Activated CD4-positive, alpha-beta T cell treated with anti-CD3 and anti-CD28 coated beads for 24 hours (primary cell): ENCODE data around the gene ZFAND3.

ENCODE experiments used
- DNase-seq, 2 donors: peaks; one replicate each; pipeline ENCODE4 v3.0.0-alpha.2; 2020; ENCODE audit warnings: low read depth in 2 of 2

Gene ZFAND3

DNA sequence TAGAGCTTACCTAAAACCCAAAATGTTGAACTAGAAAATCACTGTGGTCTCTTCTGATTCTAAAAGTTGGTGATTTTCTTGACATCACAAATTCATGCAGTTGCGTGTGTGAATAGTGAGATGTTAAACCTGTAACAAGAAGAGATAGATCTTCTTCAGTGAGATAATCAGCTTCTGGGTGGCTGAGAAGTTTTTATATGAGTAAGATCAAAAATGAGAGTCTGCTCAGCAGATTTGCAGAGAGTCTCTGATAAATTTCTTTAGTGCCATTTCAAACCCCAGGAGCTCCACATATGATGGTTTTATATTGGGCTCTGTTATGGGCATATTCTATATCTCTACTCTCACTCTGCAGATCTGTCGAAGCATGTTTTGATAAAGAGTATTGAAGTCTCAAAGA, 185.4 kb downstream of the ZFAND3 start:
- DNase-seq: no peak

DNA sequence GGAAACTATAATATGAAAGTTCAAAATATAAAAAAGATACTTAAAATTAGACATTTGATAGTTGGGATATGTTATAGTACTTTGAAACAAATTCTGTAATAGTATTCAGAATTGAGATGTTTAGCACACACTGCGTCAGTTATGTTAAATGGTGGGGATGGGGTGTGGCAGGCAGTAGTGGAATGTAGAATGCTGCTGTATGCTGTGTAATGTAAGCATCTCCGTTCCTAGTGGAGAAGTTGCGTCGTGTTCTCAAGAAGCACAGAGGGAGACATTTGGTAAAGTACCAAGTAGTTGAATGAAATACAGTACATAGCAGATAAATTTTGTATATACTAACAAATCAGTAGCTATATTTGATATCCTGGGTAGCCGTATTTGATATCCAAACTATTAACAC, 192.4 kb downstream of the ZFAND3 start:
- no peak for DNase-seq

DNA sequence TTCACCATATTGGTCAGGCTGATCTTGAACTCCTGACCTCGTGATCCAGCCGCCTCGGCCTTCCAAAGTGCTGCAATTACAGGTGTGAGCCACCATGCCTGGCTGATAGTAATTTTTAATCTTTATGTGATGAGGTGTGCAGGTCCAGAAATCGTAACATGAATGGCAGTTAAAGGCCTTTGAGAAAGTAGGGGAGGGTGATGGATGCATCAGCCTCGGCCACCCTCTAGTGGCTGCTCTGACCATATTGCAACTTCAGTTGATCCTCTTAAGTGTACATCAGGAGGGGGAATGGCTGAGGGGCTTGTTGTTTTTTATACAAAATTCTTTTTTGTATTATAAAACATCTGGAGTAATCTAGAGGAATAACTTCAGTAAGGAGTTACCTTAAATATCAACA, 193.0 kb downstream of the ZFAND3 start:
- DNase-seq: no peak

DNA sequence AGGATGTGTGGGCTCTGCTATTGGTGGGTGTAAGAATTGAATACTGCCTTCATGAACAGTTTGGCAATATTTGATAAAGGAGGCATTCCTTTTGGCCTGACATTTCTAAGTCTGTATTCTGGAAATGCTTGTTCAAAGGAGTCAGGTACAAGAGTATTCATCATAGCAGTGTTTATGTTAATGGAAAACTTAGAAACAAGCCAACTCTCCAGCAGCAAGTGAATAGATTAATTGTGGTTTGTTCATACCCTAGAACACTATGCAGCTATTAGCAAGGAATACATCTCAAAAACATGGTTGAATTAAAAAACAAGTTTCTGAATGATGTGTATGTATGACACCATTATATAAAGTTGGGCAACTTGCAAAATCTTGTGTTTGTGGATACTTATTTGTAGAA, 195.8 kb downstream of the ZFAND3 start:
- no peak for DNase-seq

DNA sequence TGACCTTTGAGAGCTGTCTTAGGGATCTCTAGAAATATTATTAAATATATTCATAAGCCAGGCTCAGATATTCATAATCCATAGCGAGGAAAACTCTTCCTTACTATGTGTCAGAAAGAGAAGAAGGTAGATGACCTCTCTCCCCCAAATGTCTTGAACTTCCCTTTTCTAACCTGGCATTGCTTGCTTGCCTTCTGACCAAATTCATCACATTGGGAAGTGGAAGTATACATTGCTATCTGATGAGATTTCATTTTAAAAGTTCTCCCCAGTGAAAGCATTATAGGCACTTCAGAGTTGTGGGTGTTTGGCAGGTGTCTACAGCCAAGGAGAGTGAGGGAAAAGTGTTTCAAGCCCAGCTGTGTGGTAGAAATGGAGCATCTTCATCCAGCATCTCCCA, 197.3 kb downstream of the ZFAND3 start:
- no peak for DNase-seq

DNA sequence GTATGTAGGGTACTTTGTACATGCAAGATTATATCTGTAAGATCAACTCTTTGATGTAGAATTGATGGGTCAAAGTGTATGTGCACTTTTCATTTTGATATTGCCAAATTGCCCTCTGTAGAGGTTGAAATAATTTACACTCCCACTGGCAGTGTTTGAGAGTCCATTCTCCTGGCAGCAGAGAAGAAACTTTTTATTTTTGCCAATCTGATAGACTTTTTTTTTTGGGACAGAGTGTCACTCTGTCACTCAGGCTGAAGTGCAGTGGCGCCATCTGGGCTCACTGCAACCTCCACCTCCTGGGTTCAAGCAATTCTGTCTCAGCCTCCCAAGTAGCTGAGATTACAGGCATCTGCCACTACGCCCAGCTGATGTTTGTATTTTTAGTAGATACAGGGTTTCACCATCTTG, 199.2 kb downstream of the ZFAND3 start:
- DNase-seq: no peak

DNA sequence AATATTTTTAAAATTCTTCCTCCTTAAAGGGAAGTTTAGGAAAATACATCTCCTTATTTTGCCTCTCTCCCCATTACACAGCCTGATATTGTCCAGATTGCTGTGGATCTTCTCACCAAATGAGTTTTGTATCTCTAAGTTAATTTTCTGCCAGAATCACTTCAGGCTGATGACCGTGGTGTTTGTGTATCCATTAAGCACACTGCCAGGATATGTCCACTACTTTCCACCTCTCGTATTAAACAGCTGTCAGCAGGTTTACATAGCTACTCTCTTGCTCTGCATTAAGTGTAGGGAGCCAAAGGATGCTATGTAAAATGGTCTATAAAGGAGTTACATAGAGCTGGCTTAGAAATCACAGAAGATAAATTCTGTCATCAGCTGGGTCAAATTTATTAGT, 201.1 kb downstream of the ZFAND3 start:
- no peak for DNase-seq

DNA sequence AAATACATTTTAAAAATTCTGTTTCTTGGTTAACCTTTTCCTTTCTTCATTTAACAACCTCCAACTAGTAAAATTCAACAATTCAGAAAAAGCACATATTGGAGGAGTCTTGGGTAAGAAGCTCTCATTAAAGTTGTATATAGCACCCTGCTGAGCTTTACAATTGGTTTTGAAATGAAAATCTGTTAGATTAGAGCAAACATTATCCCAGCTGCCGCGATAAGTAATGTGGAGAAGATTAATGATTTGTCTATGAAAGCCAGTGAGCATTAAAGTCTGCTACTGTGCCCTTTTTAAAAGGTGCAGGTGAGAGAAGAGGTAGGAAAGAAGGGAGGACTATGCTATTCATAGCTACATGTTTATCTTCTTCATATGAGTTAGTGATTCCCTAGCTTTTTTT, 201.5 kb downstream of the ZFAND3 start:
- DNase-seq: no peak

DNA sequence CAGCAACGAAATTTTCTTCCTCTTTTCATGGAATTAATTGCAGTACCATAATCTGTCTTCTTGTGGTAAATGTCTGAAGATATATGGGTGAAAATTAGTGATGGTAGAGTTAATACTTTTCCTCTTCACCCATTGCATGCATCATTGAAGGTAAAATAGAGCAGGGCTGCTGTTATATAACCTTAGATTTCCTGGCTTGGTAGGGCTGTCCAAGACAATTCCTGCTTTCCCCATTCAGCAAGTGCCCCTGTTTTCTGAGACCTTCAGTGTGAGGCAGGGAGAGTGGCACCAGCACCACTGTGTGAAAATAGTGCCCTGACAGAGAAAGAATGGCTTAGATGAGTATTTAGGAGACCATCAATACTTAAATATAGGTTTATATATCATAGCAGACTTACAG, 202.0 kb downstream of the ZFAND3 start:
- no peak for DNase-seq

DNA sequence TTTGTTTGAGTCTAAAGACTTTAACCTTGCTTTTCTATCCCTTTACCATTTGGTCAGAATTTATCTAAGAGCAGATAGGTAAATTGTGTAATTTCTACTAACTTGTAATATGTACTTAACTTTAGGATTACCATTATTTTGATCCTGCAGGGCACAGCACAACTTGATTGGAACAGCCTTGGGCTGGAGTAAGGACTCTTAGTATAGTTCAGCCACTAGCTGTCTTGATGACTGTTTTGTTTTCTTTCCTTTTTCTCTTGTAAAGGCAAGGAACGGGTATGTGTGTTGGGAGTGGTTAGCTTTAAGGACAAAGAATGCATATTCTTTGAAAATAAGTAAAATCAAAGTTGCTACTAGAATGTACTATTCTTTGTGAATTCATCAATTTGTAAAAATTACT, 203.2 kb downstream of the ZFAND3 start:
- no peak for DNase-seq

DNA sequence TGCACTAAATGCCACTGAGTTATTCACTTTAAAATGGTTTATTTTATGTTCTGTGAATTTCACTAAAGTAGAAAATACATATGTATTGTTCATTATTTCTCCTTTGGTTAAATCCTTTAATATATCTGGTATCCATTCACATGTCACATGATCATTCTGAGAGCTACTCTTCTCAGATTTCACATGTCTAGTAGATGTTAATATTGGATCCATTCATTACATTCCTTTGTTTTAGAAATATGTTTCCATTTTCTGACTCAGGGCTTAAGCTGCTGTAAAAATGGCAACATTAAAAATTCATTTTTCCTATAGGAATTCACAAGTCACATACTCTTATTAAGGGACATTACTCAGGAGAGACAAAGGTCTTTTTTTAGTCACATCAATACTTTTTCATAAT, 205.4 kb downstream of the ZFAND3 start:
- no peak for DNase-seq

DNA sequence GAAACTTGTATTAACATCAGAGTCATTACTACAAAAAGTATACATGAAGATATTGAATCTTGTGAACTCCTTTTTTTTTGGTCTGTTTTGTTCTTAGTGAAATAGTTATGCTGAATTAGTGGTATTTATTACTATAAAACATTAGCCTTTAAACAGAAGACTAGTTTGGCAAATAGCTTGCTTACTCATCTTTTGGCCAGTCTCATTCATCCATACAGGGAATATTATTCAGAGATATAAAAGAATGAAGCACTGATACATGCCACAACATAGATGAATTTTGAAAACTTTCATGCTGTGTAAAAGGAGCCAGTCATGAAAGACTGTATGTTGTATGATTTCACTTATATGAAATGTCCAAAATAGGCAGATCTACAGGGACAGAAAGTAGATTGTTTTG, 205.9 kb downstream of the ZFAND3 start:
- DNase-seq: no peak

DNA sequence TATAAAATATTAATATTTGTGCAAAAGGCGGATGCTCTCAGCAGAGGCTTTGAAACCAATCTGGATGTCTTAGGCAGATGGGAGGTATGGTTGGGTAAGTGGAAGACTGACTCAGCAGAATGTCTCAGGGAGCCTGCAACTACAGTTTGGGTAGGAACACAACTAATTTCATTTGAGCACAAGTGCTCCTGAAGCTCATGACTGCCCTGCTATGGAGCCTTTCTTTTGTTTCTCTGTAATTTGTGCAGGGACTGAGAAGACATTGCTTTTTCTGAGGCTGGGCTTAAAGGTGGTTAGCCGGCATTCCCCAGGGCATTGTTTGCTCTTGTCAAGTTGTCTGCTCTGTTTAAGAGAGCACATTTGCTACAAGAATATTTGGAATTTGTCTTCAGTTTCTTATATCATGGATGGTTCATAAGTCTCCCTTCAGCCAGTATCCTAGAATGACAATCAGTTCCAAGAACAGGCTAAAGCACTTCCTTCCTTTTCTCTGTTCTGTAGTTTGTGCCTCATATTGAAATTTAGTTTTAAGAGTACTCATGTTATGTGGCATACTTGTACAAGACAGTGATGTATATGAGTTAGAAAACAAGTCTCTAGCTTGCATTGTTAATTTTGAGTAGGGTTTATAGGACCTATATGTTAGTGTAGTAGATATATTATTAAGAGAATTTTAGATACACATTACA, 208.3 kb downstream of the ZFAND3 start:
- no peak for DNase-seq

DNA sequence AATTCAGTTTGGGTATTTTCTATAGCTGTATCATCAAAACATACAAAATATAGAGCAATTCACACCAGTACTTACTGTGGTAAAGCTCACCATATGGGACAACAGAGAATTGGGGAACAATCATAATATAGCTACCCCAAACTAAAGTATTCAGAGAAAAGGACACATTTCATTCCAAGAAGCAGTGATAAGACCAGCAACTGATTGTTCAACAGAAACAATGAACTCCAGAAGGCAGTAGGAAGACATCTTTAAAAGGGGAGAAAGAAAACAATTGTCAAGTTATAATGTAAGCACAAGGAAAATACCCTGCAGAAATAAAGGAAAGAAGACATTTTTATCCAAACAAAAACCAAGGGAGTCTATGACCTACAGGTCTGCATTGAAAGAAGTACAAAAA, 210.9 kb downstream of the ZFAND3 start:
- DNase-seq: no peak

DNA sequence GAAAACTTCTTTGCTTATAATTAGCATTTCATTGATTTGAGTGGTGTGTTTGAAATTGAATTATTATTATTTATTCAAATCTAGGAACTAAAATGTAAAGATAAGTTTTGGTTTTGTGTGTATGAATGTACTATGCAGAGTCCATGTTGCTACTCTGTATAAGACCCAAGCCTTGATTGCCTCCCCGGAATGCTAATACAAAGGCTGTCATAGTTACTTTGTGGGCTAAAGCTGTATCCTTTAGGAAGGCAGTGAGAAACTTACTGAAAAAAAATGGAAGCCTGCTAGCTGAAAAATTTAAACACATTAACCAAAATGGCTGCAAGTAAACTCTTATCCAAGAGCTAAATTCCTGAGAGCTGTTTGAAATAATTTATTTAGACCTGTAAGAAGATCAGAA, 213.3 kb downstream of the ZFAND3 start:
- DNase-seq: no peak

DNA sequence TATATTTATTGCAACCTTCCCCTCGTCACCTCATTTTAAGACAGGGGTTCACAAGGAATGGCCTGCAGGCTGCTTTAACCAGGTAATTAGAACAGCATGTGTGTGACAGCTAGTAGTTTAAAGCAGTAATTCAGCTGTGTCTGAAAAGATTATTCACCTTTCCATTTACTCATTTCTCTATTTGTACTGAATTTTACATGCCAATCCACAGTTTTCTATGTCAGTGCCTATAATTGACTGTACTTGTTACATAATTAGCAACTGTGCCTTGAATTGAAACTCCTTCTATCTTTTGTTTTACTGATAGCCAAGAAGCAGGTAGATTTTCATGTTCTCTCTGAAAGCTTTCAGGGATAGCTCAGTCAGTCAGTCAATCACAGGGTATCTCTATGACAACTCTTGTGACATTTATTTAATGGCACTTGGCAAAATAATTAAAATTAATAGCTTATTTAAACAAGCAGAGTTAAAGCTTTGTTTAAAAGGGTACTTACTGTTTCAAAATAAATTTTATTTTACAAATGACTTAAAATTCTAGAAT, 214.0 kb downstream of the ZFAND3 start:
- no peak for DNase-seq

DNA sequence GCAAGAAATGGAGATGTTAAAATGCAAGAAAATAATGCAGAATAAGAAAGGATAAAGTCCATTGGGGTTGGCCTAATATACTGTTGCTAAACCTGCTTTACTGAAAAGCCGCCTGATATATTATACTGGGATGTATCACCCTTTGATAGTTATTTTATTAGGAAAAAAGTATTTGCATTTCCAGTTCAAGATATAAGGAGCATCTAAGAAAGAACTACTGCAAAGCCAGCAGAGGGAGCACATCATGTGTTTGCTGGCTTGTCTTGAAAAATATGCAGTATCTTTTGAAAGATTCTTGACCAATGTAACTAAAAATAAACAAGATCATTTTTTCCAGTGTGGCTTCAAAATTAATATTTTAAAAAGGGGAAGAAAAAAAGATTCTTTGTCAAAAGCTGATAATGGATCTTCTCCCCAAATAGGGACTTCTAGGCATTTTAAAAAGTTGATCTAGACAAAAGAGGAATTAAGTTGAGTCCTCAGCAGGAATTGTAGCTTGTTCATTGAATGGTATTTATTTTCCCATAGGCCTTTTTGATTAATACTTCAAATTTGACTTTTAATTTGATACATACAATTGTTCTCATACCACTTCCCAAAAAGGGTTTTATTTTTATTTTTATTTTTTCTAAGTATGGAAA, 214.9 kb downstream of the ZFAND3 start:
- DNase-seq: no peak

DNA sequence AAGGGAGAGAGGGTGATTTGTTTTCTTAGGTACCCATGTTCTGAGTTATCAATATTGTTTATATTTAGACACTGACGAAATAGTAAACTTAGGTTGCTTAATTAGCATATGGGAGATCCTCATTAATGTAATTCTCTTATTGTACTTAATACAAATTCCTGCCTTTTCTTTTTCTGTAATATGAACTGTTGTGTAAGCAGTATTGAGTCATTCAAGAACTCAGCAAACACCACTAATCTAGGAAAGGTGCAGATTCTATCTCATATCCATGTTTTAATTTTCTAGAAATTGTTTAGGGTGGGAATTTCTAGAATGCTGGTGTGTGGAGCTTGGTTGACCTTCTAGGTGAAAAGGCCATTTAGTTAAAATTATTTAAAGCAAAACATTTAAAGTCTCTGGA, 216.0 kb downstream of the ZFAND3 start:
- DNase-seq: no peak

DNA sequence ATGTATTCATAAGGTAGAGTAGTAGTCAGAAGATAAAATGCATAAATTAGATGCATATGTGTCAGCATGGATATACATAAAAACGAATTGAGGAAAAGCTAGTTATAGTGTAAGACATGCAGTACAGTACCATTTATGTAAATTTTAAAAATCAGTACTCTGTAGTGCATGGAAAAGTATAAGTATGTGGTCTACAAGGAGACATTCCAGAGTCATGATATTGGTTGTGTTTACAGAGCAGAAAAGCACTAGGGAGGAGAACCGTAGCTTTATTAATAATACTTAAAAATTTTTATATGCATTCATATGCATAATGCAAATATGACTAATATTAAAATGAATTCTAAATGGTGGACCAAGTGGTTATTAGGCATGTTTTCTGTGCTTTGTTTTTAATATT, 220.0 kb downstream of the ZFAND3 start:
- DNase-seq: no peak

DNA sequence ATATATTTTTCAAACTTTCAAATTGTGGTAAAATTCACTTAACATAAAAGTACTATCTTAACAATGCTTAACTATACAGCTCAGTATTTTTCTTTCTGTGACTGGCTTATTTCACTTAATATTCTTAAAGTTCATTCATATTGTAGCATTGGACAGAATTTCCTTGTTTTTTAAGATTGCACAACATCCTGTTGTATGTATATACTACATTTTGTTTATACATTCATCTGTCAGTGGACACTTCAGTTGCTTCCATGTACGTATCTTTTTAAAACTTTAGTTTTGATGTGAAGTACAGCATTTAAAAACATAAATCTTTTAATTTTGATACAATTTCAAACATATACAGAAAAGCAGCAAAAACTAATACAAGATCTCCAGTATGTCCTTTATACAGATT, 220.7 kb downstream of the ZFAND3 start:
- DNase-seq: no peak

DNA sequence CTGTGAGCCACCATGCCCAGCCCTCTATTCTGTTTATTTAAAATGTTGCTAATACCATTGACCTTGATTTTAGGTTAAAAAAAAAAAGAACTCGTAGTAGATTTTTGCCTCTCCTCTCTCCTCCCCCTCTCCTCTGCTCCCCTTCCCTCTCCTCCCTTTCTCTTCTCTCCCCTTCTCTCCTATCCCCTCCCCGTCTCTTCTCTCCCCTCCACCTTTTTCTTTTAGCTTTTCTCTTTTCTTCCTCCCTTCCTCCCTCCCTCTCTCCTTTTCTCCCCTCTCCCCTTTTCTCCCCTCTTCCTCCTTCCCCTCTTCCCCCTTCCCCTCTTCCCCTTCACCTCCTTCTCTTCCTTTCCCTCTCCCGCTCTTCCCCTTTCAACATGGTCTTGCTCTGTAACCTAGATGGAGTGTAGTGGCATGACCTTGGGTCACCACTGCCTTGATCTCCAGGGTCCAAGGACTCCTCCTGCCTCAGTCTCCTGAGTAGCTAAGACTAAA, 223.8 kb downstream of the ZFAND3 start:
- DNase-seq: no peak

DNA sequence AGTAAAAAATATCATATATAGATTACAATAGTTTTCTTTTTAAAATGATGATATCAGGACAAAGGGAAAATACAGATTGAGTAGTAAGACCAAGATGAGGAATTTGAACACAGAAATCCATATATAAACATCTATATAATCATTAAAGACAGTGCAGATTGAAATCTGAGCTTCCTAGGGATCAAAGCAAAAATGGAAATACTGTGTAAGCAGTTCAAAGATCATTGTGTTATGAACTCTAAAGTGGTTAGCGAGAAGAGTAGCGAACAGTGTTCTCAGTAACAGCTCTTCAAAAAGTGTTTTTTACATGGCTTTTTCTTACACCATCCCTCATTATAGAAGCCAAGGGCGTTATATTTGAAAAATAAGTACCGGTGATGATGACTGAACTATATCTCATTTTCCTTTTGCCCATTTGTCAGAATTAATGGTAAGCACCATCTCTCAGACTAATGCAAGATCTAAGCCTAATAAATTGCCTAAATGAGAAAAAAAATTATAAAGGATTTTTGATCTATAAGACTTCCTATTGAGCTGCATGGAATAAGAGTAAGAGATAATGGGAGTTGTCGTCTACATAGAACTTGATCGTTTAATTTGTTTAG, 226.3 kb downstream of the ZFAND3 start:
- DNase-seq: no peak

DNA sequence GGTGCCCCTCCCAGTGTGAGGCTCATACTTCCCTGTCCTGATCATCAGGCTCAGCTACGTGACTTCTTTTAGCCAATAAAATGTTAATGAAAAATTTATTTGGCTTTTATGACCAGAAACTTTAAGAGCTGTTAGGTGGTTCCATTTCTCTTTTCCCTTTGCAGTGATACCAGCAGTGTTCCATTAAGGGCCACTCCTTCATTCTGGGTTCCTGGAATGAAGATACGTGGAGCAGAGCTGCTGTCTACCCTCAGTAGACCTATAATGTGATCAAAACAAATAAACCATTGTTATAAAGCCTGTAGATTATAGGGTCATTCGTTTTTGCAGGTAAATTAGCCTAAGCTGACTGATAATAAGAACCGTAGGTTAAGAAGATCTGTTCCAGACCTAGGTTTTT, 228.0 kb downstream of the ZFAND3 start:
- DNase-seq: no peak
